HG02610 (cell line): ENCODE data around the gene C19orf73.
"Not testable (repeated sequence)": the region's sequence is repeated elsewhere in the genome, so short reads cannot be mapped to it uniquely, and the experiment has no call there.

Experiments
- ATAC-seq: cut with Tn5 transposase; IDR thresholded peaks from one replicate; pipeline ENCODE4 v1.9.1; 2021; ENCODE audit warnings: mild to moderate bottlenecking, moderate library complexity; ENCODE audit not compliant: unreplicated experiment

Gene C19orf73

DNA sequence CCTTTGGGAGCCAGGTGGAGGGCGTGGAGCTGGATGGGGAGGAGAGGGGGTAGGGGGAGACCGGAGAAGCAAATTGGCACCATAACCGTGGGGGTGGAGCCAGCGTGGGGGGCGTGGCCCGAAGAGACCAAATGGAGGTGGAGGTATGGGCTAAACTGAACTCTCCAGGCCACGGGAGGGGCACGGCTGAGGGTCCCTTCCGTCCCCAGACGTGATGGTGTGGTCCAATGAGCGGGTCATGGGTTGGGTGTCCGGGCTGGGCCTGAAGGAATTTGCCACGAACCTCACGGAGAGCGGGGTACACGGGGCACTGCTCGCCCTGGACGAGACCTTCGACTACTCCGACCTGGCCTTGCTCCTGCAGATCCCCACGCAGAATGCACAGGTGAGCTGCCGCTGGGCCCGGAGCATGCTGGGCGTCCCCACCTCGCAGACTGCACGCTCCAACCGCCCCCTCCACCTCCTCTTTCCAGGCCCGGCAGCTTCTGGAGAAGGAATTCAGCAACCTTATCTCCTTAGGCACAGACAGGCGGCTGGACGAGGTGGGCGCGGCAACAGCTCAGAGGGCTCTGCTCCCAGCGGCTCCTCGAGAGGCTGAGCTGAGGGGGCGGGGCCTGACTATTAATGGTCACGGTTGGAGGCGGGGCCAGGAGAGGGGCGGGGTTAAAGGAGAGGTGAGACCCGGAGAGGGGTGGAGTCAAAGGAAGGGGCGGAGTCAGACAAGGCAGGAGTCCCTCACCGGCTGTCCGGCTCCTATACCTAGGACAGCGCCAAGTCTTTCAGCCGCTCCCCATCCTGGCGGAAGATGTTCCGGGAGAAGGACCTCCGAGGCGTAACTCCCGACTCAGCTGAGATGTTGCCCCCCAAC is 30.1 kb upstream of the C19orf73 start:
- no peak for ATAC-seq

DNA sequence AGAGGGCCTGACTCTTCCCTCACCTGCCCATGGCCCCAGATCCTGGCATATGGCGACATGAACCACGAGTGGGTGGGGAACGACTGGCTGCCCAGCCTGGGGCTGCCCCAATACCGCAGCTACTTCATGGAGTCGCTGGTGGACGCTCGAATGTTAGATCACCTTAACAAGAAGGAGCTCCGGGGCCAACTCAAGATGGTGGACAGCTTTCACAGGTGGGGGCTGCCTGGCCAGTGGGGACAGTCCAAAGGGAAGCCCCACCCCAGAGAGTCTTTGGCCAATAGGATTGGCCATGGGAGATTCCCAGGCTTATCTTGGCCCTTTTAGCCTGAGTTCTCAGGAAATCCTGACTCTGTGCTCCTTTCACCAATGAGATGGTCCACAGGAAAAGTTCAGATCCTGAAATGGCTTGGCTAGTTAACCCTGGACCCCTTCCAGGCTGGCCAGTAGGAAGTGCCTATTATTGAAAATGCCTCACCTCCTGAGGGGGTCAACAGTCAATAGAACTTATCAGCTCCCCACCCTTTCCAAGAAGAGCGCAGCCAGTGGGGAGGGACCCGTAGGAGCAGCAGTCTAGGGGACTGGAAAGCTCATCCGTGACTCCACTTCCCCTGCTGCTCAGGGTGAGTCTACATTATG is 29.2 kb upstream of the C19orf73 start:
- no peak for ATAC-seq

DNA sequence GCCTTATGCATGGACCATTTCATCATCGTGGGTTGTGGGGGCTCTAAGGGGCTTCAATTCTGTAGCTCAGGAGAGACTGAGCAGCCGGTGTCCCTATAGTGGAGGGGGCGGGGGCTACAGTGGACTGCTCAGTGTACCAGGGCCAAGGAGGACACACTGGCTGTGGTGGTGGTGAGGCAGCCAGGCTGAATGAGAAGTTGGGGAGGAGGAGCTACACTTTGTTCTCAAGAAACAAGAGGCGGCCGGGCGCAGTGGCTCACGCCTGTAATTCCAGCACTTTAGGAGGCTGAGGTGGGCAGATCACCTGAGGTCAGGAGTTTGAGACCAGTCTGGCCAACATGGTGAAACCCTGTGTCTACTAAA is 27.4 kb upstream of the C19orf73 start:
- not testable (repeated sequence) for ATAC-seq

DNA sequence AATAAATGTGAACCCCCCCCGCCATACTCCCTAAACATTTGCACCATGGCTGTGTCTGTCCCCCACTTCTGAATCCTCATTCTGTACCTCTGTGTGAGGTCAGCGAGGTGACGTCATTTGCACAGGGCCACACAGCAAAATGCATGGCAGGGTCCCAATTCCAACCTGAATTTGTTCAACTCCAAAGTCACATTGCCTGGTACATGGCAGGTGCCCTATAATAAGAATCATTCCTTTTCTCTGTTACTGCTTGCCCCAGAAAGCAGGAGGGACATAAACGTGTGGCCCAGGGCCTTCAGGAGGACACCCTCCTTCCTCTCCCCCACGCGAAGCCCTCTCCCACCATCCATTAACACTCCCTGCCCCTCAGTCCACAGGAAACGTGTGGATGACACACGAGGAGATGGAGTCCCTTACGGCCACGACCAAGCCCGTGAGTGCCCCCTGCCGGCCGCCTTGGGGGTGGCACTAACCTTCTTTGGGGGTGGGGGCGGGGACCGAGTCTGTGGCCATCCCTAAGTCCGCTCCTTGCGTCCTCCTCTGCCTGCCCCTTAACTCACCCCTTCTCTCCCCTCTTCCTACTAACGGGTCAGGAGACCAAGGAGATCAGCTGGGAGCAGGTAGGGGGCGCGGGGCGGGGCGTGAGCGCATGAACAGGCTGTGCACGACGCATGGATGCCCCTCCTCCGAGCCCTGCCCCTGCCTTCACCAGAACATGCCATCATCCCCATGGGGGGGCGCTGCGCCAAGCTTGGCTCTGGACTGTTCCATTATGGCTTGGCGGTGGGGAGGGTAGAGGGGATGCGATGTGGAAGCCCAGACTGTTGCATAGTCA is 26.8 kb upstream of the C19orf73 start:
- no peak for ATAC-seq

DNA sequence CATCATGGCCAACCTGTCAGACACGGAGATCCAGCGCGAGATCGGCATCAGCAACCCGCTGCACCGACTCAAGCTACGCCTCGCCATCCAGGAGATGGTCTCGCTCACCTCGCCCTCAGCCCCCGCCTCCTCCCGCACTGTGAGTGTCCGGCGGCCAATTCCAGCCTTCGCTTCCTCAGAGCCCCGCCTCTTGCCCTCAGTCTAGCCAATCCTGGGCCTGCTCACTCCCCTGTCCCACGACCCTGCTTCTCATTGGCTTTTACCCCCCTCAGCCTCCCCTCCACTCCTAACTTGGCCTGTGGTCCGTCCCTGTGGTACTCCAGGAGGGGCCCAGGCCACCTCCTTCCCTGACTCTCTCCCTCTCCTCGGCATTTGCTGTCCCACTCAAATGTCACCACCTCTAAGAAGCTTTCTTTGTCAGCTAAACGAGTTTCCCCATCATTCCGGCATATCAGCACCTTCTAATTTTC is 24.0 kb upstream of the C19orf73 start:
- ATAC-seq, result peak; percentile 38

DNA sequence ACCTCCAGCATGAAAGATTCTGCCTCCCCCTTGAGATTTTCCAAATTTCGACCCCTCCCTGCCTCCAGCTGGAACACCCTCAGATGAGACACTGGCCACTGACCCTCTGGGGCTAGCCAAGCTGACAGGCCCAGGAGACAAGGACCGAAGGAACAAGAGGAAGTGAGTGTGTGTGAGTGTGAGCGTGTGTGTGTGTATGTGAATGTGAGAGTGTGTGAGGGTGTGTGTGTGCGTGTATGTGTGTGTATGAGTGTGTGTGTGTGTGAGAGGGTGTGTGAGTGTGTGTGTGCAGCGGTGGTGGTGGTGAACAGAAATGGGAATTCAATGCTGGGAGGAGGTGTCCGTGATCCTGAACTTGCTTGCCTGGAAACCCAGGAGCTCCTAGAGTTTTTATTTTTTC is 22.4 kb upstream of the C19orf73 start:
- ATAC-seq, result no peak

DNA sequence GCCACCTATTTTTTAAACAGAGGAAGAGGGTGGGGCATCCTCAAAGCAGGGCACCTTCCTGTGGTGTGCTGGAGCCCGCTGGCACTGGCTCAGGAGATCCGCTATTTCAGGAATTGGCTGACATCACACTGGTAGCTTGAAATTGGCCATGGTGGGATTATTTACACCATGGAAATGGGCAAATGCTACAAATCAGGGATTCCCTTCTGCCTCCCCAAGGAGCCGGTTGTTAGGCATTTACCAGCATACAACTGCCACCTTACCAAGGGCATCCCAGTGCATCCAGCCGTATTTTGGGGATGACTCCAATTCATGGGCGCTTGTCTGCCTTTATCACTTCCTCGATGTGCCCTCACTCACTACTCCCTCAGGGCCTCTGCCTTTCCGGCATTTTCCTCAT is 22.0 kb upstream of the C19orf73 start:
- no peak for ATAC-seq

DNA sequence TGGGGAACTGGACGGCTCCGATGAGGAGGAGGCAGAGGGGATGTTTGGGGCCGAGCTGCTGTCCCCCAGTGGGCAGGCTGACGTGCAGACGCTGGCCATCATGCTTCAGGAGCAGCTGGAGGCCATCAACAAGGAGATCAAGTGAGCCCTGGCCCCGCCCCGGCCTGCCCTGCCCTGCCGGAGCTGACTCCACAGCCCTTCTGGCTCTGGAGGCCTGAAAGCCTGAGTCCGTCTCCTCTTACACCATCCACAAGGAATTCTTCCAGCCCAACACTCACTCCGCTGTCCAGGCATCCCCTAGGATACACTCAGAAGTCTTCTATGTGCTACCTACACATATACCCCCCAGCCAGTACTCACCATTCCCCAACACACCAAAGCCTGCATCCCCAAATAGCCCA is 17.8 kb upstream of the C19orf73 start:
- no peak for ATAC-seq

DNA sequence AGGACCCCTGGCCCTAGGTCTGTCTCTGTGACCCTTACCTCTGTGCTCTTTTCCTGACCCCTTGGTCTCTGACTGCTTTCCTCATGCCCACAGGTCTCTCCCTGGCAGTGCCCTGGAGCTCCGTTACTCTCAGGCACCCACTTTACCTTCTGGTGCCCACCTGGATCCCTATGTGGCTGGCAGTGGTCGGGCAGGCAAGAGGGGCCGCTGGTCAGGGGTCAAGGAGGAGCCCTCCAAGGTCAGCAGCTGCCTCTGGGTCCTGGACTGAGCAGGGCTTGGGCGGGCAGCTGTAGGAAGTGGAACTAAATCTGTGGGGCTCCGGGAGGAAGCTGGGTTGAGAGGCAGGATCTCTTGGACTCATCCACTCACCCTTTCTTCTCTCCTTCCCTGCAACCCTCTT is 16.7 kb upstream of the C19orf73 start:
- ATAC-seq, result no peak

DNA sequence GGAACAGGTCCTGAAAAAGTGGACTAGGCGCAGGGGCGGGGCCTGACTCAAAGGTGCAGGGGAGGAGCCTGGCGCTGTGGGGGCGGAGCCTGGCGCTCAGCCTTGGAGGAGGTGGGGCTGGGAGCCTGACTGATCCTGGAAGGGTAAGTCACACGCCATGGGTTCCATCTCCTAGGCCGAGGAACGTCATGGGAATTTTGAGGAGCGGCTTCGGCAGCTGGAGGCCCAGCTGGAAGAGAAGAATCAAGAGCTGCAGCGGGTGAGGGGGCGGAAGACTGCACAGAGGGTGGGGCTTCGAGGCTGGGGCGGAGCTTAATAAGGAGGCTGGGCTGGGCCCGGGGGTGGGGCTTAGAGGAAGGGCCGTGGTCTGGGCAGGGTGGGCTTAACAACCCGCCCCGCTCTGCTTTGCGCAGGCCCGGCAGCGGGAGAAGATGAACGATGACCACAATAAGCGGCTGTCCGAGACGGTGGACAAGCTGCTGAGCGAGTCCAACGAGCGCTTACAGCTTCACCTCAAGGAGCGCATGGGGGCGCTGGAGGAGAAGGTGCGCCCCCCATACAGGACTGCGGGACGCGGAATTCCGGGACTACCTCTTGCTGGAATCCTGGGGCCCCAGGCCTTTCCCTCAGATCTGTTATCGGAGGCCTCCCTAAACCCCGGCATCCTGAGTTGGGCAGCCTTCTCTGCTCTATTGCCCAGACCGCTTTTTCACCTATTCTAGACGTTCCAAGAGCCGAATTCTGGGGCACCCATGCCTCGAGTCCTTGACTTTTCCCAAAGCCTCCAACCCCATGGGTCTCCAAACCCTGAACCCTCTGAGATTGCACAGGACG is 14.9 kb upstream of the C19orf73 start:
- ATAC-seq, result no peak

DNA sequence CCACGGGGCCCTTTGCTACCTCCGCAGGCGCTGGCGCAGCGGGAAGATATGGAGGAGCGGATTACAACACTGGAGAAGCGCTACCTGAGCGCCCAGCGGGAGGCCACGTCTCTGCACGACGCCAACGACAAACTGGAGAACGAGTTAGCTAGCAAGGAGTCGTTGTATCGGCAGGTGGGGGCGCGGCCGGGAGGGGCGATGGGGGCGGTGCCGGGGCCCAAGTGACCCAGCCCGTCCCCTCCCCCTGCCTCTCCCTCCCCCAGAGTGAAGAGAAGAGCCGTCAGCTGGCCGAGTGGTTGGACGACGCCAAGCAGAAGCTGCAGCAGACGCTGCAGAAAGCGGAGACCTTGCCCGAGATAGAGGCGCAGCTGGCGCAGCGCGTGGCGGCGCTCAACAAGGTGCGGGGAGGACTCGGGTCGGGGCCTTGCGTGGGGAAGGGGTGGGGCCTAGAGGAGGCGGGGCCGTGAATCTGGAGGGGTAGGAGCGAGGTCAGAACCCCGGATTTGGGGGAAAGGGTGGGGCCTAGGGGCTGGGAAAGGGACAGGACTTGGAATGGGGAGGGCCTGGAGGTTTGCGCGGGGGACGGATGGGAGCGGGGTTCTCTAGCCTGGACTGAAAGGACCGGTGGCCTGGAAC is 14.1 kb upstream of the C19orf73 start:
- ATAC-seq, result no peak

DNA sequence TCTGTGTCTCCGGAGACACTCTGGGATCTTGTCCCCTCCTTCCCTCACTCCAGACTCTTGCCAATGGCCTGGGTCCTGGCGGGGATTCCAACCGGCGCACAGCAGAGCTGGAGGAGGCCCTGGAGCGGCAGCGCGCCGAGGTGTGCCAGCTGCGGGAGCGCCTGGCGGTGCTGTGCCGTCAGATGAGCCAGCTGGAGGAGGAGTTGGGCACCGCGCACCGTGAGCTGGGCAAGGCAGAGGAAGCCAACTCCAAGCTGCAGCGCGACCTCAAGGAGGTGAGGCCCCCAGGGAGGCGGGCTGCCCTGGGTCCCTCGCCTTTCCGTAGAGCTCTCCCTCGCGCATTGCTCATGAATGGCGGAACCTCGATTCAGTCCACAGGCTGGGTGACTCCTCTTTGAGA is 11.4 kb upstream of the C19orf73 start:
- ATAC-seq, result no peak

DNA sequence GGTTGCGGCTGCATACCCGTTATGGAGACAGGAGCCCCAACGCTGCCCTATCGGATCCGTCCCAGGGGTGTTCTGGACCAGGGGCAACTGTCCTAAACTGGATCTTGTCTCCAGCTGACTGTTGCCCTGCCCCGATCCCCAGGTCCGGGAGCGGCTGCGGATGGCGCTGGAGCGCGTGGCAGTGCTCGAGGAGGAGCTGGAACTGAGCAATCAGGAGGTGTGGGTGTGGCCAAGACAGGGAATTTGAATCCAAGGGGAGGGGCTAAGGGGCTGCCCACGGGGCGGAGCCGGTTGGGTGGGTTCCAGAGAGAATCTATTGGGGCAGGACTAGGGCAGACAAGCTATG is 10.3 kb upstream of the C19orf73 start:
- no peak for ATAC-seq

DNA sequence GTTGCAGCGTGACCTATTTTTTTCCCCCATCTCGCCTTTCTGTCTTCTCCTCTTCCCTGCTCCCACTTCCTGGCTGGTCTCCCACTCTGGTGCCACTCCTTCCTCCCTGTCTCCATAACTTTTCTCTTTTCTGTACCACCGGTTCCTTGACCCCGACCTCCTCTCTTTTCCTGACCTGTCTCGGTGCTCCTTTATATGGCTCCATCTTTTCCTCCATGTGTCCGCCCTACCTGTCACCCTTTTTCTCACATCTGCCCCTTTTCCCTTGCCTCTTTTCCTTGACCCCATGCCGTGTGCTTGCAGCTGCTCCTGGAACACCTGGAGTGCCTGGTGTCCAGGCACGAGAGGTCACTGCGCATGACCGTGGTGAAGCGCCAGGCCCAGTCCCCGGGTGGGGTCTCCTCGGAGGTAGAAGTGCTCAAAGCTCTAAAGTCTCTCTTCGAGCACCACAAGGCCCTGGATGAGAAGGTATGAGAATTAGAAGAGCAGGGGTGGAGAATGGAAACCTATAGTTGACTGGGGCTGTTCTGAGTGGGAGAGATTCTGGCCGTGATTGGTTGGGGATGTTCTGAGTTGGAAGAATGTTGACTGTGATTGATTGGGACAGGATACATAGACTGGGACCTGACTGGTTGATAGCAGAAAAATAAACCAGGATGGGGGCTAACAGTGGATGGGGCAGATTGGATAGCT is 9.7 kb upstream of the C19orf73 start:
- no peak for ATAC-seq

DNA sequence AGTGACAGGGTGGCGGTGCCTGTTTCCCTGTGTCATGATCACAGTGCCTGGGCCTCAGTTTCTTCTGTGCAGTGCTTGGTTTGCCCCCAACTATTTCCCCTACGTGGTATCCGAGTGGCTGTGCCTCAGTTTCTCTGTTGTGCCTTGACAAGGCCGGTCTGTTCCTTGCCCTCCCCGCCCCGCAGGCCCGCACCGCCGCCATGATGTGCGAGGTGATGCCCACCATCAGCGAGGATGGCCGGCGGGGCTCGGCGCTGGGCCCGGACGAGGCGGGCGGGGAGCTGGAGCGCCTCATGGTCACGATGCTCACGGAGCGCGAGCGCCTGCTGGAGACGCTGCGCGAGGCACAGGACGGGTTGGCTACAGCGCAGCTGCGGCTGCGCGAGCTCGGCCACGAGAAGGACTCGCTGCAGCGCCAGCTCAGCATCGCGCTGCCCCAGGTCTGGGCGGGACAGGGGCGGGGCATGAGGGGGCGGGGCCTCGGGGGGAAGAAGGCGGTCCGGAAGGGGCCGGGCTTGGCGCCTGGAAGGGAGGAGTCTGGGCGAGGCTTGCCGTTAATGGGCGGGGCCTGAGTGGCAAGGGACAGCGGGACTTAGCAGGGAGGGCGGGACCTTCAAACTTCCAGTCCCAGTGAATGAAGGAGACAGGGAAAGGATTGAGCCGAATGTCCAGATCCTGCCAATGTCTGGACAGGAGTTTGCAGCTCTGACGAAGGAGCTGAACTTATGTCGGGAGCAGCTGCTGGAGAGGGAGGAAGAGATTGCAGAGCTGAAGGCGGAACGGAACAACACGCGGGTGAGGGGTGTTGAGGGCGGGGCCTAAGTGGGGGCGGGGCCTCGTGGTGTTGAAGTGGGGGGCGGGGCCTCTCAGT is 9.0 kb upstream of the C19orf73 start:
- peak; percentile 89 for ATAC-seq

DNA sequence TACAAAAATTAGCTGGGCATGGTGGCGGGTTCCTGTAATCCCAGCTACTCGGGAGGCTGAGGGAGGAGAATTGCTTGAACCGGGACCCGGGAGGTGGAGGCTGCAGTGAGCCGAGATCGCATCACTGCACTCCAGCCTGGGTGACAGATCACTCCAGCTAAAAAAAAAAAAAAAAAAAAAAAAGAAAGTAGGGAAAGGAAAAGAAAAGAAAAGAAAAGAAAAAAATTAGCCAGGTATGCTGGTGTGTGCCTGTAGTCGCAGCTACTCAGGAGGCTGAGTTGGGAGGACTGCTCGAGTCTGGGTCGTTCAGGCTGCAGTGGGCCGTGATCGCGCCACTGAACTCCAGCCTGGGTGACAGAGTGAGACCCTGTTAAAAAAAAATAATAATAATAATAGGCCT is 8.3 kb upstream of the C19orf73 start:
- not testable (repeated sequence) for ATAC-seq

DNA sequence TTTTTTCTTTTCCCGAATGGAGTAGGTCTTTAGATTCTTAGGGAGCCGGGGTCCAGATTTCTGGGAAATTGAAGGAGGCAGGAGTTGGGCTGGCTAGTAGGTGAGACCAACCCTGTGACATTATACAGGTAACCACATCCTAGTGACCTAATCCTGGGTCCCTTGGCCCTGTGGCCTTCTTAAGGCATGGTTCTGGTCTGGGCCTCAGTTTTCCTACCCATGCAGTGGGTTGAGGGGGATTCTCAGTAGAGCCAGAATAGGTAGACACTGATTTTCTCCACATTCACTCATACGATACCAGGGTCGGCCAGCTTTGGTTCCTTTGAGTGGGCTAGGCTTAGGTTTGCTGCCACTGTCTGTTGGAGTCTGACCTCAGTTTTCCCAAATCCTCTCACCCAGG is 7.6 kb upstream of the C19orf73 start:
- ATAC-seq, result no peak

DNA sequence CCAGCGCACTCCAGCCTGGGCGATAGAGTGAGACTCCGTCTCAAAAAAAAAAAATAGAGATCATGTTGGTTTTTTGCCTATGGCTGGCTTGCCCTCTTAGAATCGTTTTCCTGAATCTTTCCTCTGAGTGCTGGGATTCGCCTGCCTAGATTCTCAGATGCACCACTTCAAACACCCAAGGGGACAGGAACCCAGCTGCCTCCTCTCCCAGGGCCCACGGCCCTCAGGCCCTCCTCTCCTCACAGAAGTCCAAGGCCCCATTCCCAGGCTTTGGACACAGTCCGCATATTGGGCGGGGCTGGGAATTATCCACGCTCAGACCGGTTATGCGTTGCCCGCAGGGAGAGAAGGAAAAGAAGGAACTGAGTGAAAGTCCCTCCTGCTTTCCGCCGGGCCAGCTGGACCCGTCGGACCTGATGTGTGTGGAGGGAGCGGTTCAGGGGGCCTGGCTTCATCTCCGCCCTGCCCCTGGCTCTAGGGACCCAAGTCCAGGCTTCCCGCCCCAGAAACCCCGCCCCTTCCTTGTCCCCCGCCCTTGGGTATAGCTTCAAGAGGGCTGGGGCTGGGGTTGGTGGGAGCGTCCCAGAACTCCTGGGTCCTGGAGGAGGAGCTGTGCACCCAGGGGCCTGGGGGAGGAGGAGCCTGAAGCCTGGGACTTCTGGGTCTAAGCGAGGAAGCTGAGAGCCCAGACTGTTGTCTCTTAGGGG is 6.2 kb upstream of the C19orf73 start:
- no peak for ATAC-seq
